A549 (cell line): ENCODE data around the gene MECR. TPM values are rescaled to one million over a fixed set of nuclear protein-coding genes. Genes with fewer than 3 reads are reported as not detected.

Experiments used
- ATAC-seq, 2 experiments: fragments of 200-7000 bp in 1 of 2; fragments of >200 bp in 1 of 2; cut with Nextera tagmentation in 1 of 2; cut with Tn5 transposase in 1 of 2; 3 replicates each; pipeline versions ENCODE4 v1.8.0 to v1.9.1; 2018 to 2020; ENCODE audit warnings: mild to moderate bottlenecking in 1 of 2, moderate library complexity in 1 of 2
- CTCF ChIA-PET: fragments of 300-600 bp; sonication (Branson Sonifier 250); formaldehyde crosslinking; extraction: SDS; loops from one replicate; lab custom pipeline; 2021; ENCODE audit warnings: antibody characterized with exemption, inconsistent platforms; lab: Yijun Ruan, JAX
- POLR2A ChIA-PET: fragments of 350-600 bp; formaldehyde crosslinking; extraction: SDS; loops from one replicate; lab custom pipeline; 2021; ENCODE audit warnings: antibody characterized with exemption, inconsistent platforms; lab: Yijun Ruan, JAX
- DNase-seq, 2 experiments: peaks; one replicate each; pipeline versions ENCODE4 v3.0.0 to v3.0.0-alpha.2; 2011 to 2016; ENCODE audit warnings: low read depth in 1 of 2, low spot score in 1 of 2
- FAIRE-seq: peaks from 2 replicates; lab custom pipeline; 2011; peaks lifted over from hg19 to GRCh38; lab: Jason Lieb, UNC
- H3K27ac ChIP-seq, 2 experiments: fragments of >200 bp; sonication (Bioruptor Twin); formaldehyde crosslinking; 3 replicates each; pipeline ENCODE4 v1.5.1; 2016 to 2017
- H3K4me1 ChIP-seq: fragments of >200 bp; sonication (Bioruptor Twin); formaldehyde crosslinking; 3 replicates; pipeline ENCODE4 v1.6.1; 2016
- H3K4me2 ChIP-seq: fragments of >200 bp; sonication (Bioruptor Twin); formaldehyde crosslinking; 3 replicates; pipeline ENCODE4 v1.6.1; 2016
- H3K4me3 ChIP-seq: fragments of >200 bp; sonication (Bioruptor Twin); formaldehyde crosslinking; 3 replicates; pipeline ENCODE4 v1.5.1; 2016
- H3K9me3 ChIP-seq: fragments of >200 bp; sonication (Bioruptor Twin); formaldehyde crosslinking; 3 replicates; pipeline ENCODE4 v1.6.1; 2016
- CEBPB ChIP-seq, 2 experiments: fragments of >200 bp in 1 of 2; sonication (Bioruptor Twin) in 1 of 2; formaldehyde crosslinking in 1 of 2; IDR thresholded peaks; 2 replicates each; pipeline ENCODE4 v1.6.1; 2012 to 2016
- EHF ChIP-seq: fragments of 250-450 bp; sonication (Bioruptor Pico); IDR thresholded peaks from 2 replicates; pipeline ENCODE4 v1.5.0; 2020; ENCODE audit warnings: mild to moderate bottlenecking
- FOSB ChIP-seq: fragments of 250-450 bp; sonication (Bioruptor Pico); IDR thresholded peaks from 2 replicates; pipeline ENCODE4 v1.5.0; 2020; ENCODE audit warnings: mild to moderate bottlenecking, moderate library complexity
- FOSL2 ChIP-seq, 2 experiments: fragments of 450-650 bp in 1 of 2; fragments of >200 bp in 1 of 2; sonication (Bioruptor Twin) in 1 of 2; formaldehyde crosslinking; IDR thresholded peaks; 2 replicates each; pipeline versions ENCODE4 v1.5.0 to v1.6.1; 2016 to 2020; ENCODE audit warnings: mild to moderate bottlenecking in 1 of 2, moderate library complexity in 1 of 2
- FOXS1 ChIP-seq: fragments of 250-450 bp; sonication (Bioruptor Pico); IDR thresholded peaks from 2 replicates; pipeline ENCODE4 v1.5.0; 2020; ENCODE audit warnings: mild to moderate bottlenecking, moderate library complexity
- HOXA7 ChIP-seq: fragments of 250-450 bp; sonication (Bioruptor Pico); IDR thresholded peaks from 2 replicates; pipeline ENCODE4 v1.5.0; 2020; ENCODE audit warnings: mild to moderate bottlenecking, moderate library complexity
- HOXB5 ChIP-seq: fragments of 250-450 bp; sonication (Bioruptor Pico); IDR thresholded peaks from 2 replicates; pipeline ENCODE4 v1.5.0; 2020; ENCODE audit warnings: mild to moderate bottlenecking, moderate library complexity
- JUN ChIP-seq, 2 experiments: fragments of >200 bp; sonication (Bioruptor Twin); formaldehyde crosslinking; IDR thresholded peaks; 2 replicates in 1 of 2; 3 replicates in 1 of 2; pipeline ENCODE4 v1.6.1; 2016 to 2017
- MAFK ChIP-seq: fragments of 450-650 bp; IDR thresholded peaks from 2 replicates; pipeline ENCODE4 v1.6.1; 2014; ENCODE audit not compliant: partially characterized antibody
- MAZ ChIP-seq: fragments of 150-350 bp; IDR thresholded peaks from 2 replicates; pipeline ENCODE4 v1.6.1; 2014; ENCODE audit warnings: antibody characterized with exemption, low read depth, low read length, borderline replicate concordance
- MYC ChIP-seq: IDR thresholded peaks from 2 replicates; pipeline ENCODE4 v1.6.1; 2012; ENCODE audit warnings: mild to moderate bottlenecking, inconsistent platforms, low read length, improper control_type of control experiment, borderline replicate concordance
- NFE2L2 ChIP-seq: fragments of 150-350 bp; conservative IDR thresholded peaks from 2 replicates; pipeline ENCODE4 v1.6.1; 2014; ENCODE audit warnings: low read length
- NR3C1 ChIP-seq: fragments of >200 bp; sonication (Bioruptor Twin); formaldehyde crosslinking; IDR thresholded peaks from 3 replicates; pipeline ENCODE4 v1.6.1; 2017
- PHF8 ChIP-seq: fragments of 200-600 bp; sonication (generic); IDR thresholded peaks from 2 replicates; pipeline ENCODE4 v1.6.1; 2016; ENCODE audit warnings: low read depth, mild to moderate bottlenecking, antibody characterized with exemption, moderate library complexity, borderline replicate concordance
- POLR2A ChIP-seq: IDR thresholded peaks from 2 replicates; pipeline ENCODE4 v1.6.1; 2012; ENCODE audit warnings: mild to moderate bottlenecking, low read length
- POLR2AphosphoS2 ChIP-seq: conservative IDR thresholded peaks from 2 replicates; pipeline ENCODE4 v1.6.1; 2012; ENCODE audit warnings: low read length, improper control_type of control experiment, inconsistent platforms
- WGBS: methylation state at CpG from one replicate; pipeline ENCODE4 v1.1.6; 2017; ENCODE audit errors: missing lambda C conversion rate; 5-methylcytosine and 5-hydroxymethylcytosine counted together
- polyA minus RNA-seq: library from RNA; depleted of rRNA, polyadenylated mRNA; stranded (reverse); fragments of >200 nt; gene quantifications from 2 replicates; pipeline ENCODE4 v1.2.3, GENCODE V29; 2011; rRNA and poly(A)+ RNA removed
- polyA plus RNA-seq, 4 experiments: library from polyadenylated mRNA; depleted of rRNA in 3 of 4; stranded (reverse); fragments of >200 nt; fragmentation: RNase III in 1 of 4; extraction: RNeasy Plus Mini Kit Qiagen cat#74134 plus additional on column Dnase treatment in 1 of 4; gene quantifications; 2 replicates in 3 of 4; 3 replicates in 1 of 4; pipeline ENCODE4 v1.2.3, GENCODE V29; 2011 to 2017
- TF ChIP-seq, protein P1 (sequence below): fragments of 450-650 bp; IDR thresholded peaks from 2 replicates; pipeline ENCODE4 v1.6.1; 2014; ENCODE audit warnings: antibody characterized with exemption
- TF ChIP-seq, protein P2 (sequence below): fragments of >200 bp; sonication (Bioruptor Twin); formaldehyde crosslinking; IDR thresholded peaks from 3 replicates; pipeline ENCODE4 v1.5.1; 2016
- TF ChIP-seq, protein P3 (sequence below): IDR thresholded peaks from 2 replicates; pipeline ENCODE4 v1.6.1; 2012
- TF ChIP-seq, protein P4 (sequence below): fragments of >200 bp; sonication (Bioruptor Twin); formaldehyde crosslinking; IDR thresholded peaks from 3 replicates; pipeline ENCODE4 v1.6.1; 2016

MECR gene, protein sequence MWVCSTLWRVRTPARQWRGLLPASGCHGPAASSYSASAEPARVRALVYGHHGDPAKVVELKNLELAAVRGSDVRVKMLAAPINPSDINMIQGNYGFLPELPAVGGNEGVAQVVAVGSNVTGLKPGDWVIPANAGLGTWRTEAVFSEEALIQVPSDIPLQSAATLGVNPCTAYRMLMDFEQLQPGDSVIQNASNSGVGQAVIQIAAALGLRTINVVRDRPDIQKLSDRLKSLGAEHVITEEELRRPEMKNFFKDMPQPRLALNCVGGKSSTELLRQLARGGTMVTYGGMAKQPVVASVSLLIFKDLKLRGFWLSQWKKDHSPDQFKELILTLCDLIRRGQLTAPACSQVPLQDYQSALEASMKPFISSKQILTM
- polyA plus RNA-seq (2011; rRNA removed), result 18.0 and 21.4 TPM in 2 replicates
- 27.8 and 31.4 TPM in 2 replicates for polyA plus RNA-seq (2012; cell fraction: cytosol; rRNA removed)
- polyA plus RNA-seq (2012; cell fraction: nucleus; rRNA removed), result 20.9 and 22.6 TPM in 2 replicates
- 13.0 to 14.2 TPM (median 13.2 TPM) in 3 replicates for polyA plus RNA-seq (2017; fragmentation: RNase III; extraction: RNeasy Plus Mini Kit Qiagen cat#74134 plus additional on column Dnase treatment)
- 28.2 and 29.4 TPM in 2 replicates for polyA minus RNA-seq

DNA sequence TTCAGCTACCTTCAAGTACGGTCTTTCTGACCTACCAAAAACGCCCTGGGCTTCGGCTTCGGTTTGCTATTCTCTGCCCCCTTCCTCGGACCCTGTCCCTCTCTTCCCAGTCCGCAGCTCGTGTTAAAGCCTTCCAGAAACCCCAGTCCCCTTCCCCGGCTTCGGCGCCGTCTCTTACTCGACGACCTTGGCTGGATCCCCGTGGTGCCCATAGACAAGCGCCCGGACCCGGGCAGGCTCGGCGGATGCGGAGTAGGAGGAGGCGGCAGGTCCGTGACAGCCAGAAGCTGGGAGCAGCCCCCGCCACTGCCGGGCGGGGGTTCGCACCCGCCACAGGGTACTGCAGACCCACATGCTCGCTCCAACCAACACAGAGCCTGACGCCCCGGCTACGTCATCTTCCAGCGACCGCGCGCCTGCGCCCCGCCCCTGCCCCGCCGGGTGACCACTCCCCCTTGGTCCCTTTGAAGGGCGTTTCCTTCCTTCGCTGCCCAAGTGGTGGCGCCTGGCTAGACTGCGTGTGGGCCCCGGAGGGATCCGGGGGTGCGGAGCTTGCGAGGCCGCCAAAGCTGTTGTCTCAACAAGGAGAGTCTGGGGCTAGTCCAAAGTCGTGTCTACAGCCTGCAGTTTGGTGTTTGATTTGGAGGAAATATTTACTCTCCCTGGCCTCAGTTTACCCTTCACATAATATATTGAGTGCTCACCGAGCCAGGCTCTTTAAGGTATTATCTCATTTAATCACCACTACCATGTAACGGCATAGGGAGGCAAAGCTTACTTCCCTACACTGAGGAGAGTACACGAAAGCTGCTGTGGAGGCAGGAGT, at the start of gene MECR:
Gene MECR, minus strand, starts transcription at position 382 of the 826 bp plus-strand sequence. Its CDS starts 28 bp downstream, at position 354.
- FAIRE-seq (no peak), ATAC-seq (peak; percentile 93 to 99), DNase-seq (peak; percentile 80 to 91)
- ChIA-PET CTCF (interaction anchor here (0.8 to 1.6 kb wide), 3 partner anchors 9 to 1150 kb away, joined by 3 to 5 read pairs (median 5); no protein-coding TSS in a partner anchor), POLR2A (interaction anchor here (0.5 to 1.6 kb wide), 3 partner anchors 9 to 57 kb away, joined by 3 to 5 read pairs (median 4); no protein-coding TSS in a partner anchor)
- TF ChIP-seq, protein P1, sequence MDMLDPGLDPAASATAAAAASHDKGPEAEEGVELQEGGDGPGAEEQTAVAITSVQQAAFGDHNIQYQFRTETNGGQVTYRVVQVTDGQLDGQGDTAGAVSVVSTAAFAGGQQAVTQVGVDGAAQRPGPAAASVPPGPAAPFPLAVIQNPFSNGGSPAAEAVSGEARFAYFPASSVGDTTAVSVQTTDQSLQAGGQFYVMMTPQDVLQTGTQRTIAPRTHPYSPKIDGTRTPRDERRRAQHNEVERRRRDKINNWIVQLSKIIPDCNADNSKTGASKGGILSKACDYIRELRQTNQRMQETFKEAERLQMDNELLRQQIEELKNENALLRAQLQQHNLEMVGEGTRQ, result no peak
- peak in 1 of 2 experiments; percentile 67; a peak in 2 of 5 replicates for TF ChIP-seq JUN (IDR thresholded peaks at IDR 0.05)
- TF ChIP-seq FOXS1 (CRISPR knock-in tag), result no peak
- TF ChIP-seq POLR2A, result peak; percentile 67
- TF ChIP-seq MYC, result peak; percentile 74
- TF ChIP-seq, protein P2, sequence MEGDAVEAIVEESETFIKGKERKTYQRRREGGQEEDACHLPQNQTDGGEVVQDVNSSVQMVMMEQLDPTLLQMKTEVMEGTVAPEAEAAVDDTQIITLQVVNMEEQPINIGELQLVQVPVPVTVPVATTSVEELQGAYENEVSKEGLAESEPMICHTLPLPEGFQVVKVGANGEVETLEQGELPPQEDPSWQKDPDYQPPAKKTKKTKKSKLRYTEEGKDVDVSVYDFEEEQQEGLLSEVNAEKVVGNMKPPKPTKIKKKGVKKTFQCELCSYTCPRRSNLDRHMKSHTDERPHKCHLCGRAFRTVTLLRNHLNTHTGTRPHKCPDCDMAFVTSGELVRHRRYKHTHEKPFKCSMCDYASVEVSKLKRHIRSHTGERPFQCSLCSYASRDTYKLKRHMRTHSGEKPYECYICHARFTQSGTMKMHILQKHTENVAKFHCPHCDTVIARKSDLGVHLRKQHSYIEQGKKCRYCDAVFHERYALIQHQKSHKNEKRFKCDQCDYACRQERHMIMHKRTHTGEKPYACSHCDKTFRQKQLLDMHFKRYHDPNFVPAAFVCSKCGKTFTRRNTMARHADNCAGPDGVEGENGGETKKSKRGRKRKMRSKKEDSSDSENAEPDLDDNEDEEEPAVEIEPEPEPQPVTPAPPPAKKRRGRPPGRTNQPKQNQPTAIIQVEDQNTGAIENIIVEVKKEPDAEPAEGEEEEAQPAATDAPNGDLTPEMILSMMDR, result 0 out of 3 replicates have a peak, but pooled peaks have one; percentile 17
- TF ChIP-seq, protein P3, sequence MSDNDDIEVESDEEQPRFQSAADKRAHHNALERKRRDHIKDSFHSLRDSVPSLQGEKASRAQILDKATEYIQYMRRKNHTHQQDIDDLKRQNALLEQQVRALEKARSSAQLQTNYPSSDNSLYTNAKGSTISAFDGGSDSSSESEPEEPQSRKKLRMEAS, result peak; percentile 87
- peak; percentile 77; the same call in 1 of the 2 replicates for TF ChIP-seq PHF8
- WGBS, result 5% methylated on average over 24 of the region's 52 CpGs
- Histone ChIP-seq H3K4me2 (peak within 1 kb of the TSS; percentile 87), H3K9me3 (no peaks in the 10 kb centered on the region), H3K4me3 (peak within 1 kb of the TSS; percentile 87), H3K27ac (peak within 1 kb of the TSS; percentile 82 to 95), H3K4me1 (peaks cover 10% of the 10 kb centered on the region; the same call in 2 of the 3 replicates)

DNA sequence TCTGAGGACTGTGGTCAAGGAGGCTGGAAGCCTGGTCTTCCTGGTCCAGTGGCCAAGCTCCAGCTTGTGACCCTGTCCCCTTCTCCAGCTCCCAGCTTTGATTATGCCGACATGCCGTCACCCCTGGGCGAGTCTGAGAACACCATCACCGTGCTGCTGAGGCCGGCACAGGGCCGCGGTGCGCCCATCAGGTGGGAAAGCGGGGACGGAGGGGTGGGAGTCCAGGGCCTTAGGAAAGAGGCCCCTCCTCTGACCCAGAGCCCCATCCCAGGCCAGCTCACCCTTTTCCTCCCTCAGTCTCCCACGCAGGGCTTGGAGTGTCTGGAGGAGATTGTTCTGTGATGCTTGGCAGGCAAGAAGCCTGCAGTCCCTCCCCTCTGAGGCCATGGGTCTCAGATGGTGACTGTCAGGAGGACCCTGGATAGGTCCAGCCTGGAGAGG, 49.2 kb upstream of the MECR start:
- CTCF ChIA-PET, result interaction anchor here (1.6 kb wide), 1 partner anchor 9 kb away, joined by 3 read pairs; no protein-coding TSS in a partner anchor
- H3K4me1 ChIP-seq, result peaks cover 22% of the 10 kb centered on the region; the same call in 1 of the 3 replicates
- H3K4me2 ChIP-seq, result no peak overlapping the region
- TF ChIP-seq POLR2A (no peak), FOSL2 (IDR thresholded peaks at IDR 0.05) (no peak), FOSL2 (CRISPR knock-in tag; IDR thresholded peaks at IDR 0.05) (no peak), HOXB5 (CRISPR knock-in tag) (no peak), CEBPB (IDR thresholded peaks at IDR 0.05) (no peak), POLR2AphosphoS2 (no peak), HOXA7 (CRISPR knock-in tag) (no peak), EHF (CRISPR knock-in tag) (no peak), NFE2L2 (no peak), MYC (no peak), MAZ (no peak), FOSB (no peak), MAFK (no peak), JUN (IDR thresholded peaks at IDR 0.05) (no peak), NR3C1 (no peak)
- TF ChIP-seq, protein P3, result no peak
- TF ChIP-seq, protein P4, sequence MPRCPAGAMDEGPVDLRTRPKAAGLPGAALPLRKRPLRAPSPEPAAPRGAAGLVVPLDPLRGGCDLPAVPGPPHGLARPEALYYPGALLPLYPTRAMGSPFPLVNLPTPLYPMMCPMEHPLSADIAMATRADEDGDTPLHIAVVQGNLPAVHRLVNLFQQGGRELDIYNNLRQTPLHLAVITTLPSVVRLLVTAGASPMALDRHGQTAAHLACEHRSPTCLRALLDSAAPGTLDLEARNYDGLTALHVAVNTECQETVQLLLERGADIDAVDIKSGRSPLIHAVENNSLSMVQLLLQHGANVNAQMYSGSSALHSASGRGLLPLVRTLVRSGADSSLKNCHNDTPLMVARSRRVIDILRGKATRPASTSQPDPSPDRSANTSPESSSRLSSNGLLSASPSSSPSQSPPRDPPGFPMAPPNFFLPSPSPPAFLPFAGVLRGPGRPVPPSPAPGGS, result no peak
- TF ChIP-seq, protein P1, result no peak
- ATAC-seq (no peak), FAIRE-seq (no peak), DNase-seq (no peak)
- POLR2A ChIA-PET, result no interaction called here
- H3K9me3 ChIP-seq, result no peaks in the 10 kb centered on the region
- no peak overlapping the region for H3K4me3 ChIP-seq
- peak overlapping the region in 1 of 2 experiments; percentile 26; a peak in 1 of 6 replicates for H3K27ac ChIP-seq
- 100% methylated on average over 5 of the region's 11 CpGs for WGBS
